ENCODE results near the gene HERPUD2. TPM values are rescaled to one million over a fixed set of nuclear protein-coding genes. Genes with fewer than 3 reads are reported as not detected.

HERPUD2 gene
- polyA plus RNA-seq, 1 donor (not counting 4 experiments of a cell fraction or from before 2014, with no cell fraction given), result 43.6 TPM

DNA sequence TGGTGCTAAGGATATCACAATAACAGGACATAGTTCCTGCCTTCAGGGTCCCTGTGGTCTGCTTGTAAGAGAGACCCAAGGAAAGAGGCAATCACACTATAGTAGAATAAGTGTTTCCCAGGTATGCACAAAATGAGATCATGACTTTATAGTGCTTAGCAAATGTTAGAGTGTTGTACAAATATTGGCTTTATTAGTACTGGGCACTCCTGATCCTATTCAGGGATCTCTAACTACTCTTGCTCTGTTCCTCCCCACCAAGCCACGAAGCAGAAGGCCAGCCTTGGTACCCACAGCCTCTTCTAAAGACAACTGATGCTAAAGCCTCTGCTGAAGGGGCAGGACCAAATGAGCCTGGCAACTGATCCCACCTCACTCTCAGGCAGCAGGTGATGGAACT lies 75.1 kb downstream of the HERPUD2 start:
- no peak overlapping the region for H3K4me2 ChIP-seq (ENCODE audit: control insufficient read depth, extremely low read depth, insufficient read depth, low read depth, low read length)
- dilution Hi-C loops (cut with MboI; ENCODE audit: extremely low pct_ligation_motif_present, low sequenced_read_pairs), result no loop called here
- no peaks in the 10 kb centered on the region for H3K27me3 ChIP-seq (ENCODE audit: control insufficient read depth, extremely low read depth, insufficient read depth, low read length)
- FAIRE-seq (no peak), DNase-seq (ENCODE audit: low read depth, low spot score) (no peak)
- H3K36me3 ChIP-seq (ENCODE audit: control insufficient read depth in 2 of 2, extremely low read depth in 1 of 2, insufficient read depth in 2 of 2, low read length in 2 of 2), result no peaks in the 10 kb centered on the region
- H2AFZ ChIP-seq (ENCODE audit: control insufficient read depth, low read length), result no peak overlapping the region
- H3K79me2 ChIP-seq (ENCODE audit: control insufficient read depth, insufficient read depth, low read length), result no peaks in the 10 kb centered on the region
- no peak overlapping the region for H3K9ac ChIP-seq (ENCODE audit: control insufficient read depth, extremely low read depth, insufficient read depth, low read length)
- H4K20me1 ChIP-seq (ENCODE audit: control insufficient read depth, extremely low read depth, insufficient read depth, low read length), result no peaks in the 10 kb centered on the region
- TF ChIP-seq CTCF (optimal IDR thresholded peaks at IDR 0.05 in 1 of 3, IDR thresholded peaks at IDR 0.05 in 1 of 3, conservative IDR thresholded peaks at IDR 0.05 in 1 of 3; ENCODE audit: extremely low read depth in 1 of 3, insufficient read depth in 2 of 3, low read length in 3 of 3) (no peak), EZH2 (IDR thresholded peaks at IDR 0.05; ENCODE audit: low read length) (no peak)
- H3K4me1 ChIP-seq (ENCODE audit: control insufficient read depth, extremely low read depth, insufficient read depth, low read length), result no peaks in the 10 kb centered on the region
- H3K9me3 ChIP-seq (ENCODE audit: control insufficient read depth, low read depth, low read length), result no peaks in the 10 kb centered on the region
- H3K9me1 ChIP-seq (ENCODE audit: control insufficient read depth, extremely low read depth, insufficient read depth, low read length), result no peaks in the 10 kb centered on the region
- H3K4me3 ChIP-seq (ENCODE audit: control insufficient read depth in 2 of 3, extremely low read depth in 1 of 3, insufficient read depth in 2 of 3, low read depth in 1 of 3, low read length in 3 of 3), result no peak overlapping the region
- no peak overlapping the region for H3K27ac ChIP-seq (ENCODE audit: control insufficient read depth, insufficient read depth, low read length)

- FAIRE-seq, result no peak
- Histone ChIP-seq H3K9ac (ENCODE audit: control insufficient read depth, extremely low read depth, insufficient read depth, low read length) (no peak overlapping the region), H3K27me3 (ENCODE audit: control insufficient read depth, extremely low read depth, insufficient read depth, low read length) (no peaks in the 10 kb centered on the region), H3K9me3 (ENCODE audit: control insufficient read depth, low read depth, low read length) (no peaks in the 10 kb centered on the region), H3K36me3 (ENCODE audit: control insufficient read depth in 2 of 2, extremely low read depth in 1 of 2, insufficient read depth in 2 of 2, low read length in 2 of 2) (peaks cover 0 to 1% of the 10 kb centered on the region in 2 experiments), H4K20me1 (ENCODE audit: control insufficient read depth, extremely low read depth, insufficient read depth, low read length) (no peaks in the 10 kb centered on the region), H2AFZ (ENCODE audit: control insufficient read depth, low read length) (no peak overlapping the region), H3K4me3 (ENCODE audit: control insufficient read depth in 2 of 3, extremely low read depth in 1 of 3, insufficient read depth in 2 of 3, low read depth in 1 of 3, low read length in 3 of 3) (no peak overlapping the region), H3K27ac (ENCODE audit: control insufficient read depth, insufficient read depth, low read length) (no peak overlapping the region), H3K79me2 (ENCODE audit: control insufficient read depth, insufficient read depth, low read length) (no peaks in the 10 kb centered on the region), H3K4me2 (ENCODE audit: control insufficient read depth, extremely low read depth, insufficient read depth, low read depth, low read length) (no peak overlapping the region), H3K9me1 (ENCODE audit: control insufficient read depth, extremely low read depth, insufficient read depth, low read length) (no peaks in the 10 kb centered on the region), H3K4me1 (ENCODE audit: control insufficient read depth, extremely low read depth, insufficient read depth, low read length) (no peaks in the 10 kb centered on the region)
- no peak for DNase-seq (ENCODE audit: low read depth, low spot score)
- dilution Hi-C loops (cut with MboI; ENCODE audit: extremely low pct_ligation_motif_present, low sequenced_read_pairs), result no loop called here
- TF ChIP-seq EZH2 (IDR thresholded peaks at IDR 0.05; ENCODE audit: low read length), result no peak
- TF ChIP-seq CTCF (optimal IDR thresholded peaks at IDR 0.05 in 1 of 3, IDR thresholded peaks at IDR 0.05 in 1 of 3, conservative IDR thresholded peaks at IDR 0.05 in 1 of 3; ENCODE audit: extremely low read depth in 1 of 3, insufficient read depth in 2 of 3, low read length in 3 of 3), result no peak
Observed at GRCh38 chr7:35617041-35617440, 77.9 kb downstream of the HERPUD2 start.
